ENCODE results near the gene SNX25. TPM values are rescaled to one million over a fixed set of nuclear protein-coding genes. Genes with fewer than 3 reads are reported as not detected.

The SNX25 gene
- total and polyA plus RNA-seq, 3 donors from 2014 or later, result 20.2 to 50.5 (median 45.0) TPM

- intact Hi-C loops (cut with DNase I; ENCODE audit: low total_unique reads), result no loop called here
- no peak for TF ChIP-seq CTCF (IDR thresholded peaks at IDR 0.05)
- TF ChIP-seq POLR2A (IDR thresholded peaks at IDR 0.05), result no peak
- 60 to 68% methylated on average over 6 of the region's 6 CpGs for WGBS, 2 donors
- no peaks in the 10 kb centered on the region for H3K27me3 ChIP-seq
- no peaks in the 10 kb centered on the region for H3K9me3 ChIP-seq
- H3K4me3 ChIP-seq, result no peak overlapping the region
- no peak overlapping the region for H3K27ac ChIP-seq
- no peak for DNase-seq
- no peaks in the 10 kb centered on the region for H3K36me3 ChIP-seq (ENCODE audit: low read depth, missing control alignments)
- H3K4me1 ChIP-seq, result no peaks in the 10 kb centered on the region
Measured at GRCh38 chr4:185378264-185378663, 168.9 kb downstream of the SNX25 start.

DNA sequence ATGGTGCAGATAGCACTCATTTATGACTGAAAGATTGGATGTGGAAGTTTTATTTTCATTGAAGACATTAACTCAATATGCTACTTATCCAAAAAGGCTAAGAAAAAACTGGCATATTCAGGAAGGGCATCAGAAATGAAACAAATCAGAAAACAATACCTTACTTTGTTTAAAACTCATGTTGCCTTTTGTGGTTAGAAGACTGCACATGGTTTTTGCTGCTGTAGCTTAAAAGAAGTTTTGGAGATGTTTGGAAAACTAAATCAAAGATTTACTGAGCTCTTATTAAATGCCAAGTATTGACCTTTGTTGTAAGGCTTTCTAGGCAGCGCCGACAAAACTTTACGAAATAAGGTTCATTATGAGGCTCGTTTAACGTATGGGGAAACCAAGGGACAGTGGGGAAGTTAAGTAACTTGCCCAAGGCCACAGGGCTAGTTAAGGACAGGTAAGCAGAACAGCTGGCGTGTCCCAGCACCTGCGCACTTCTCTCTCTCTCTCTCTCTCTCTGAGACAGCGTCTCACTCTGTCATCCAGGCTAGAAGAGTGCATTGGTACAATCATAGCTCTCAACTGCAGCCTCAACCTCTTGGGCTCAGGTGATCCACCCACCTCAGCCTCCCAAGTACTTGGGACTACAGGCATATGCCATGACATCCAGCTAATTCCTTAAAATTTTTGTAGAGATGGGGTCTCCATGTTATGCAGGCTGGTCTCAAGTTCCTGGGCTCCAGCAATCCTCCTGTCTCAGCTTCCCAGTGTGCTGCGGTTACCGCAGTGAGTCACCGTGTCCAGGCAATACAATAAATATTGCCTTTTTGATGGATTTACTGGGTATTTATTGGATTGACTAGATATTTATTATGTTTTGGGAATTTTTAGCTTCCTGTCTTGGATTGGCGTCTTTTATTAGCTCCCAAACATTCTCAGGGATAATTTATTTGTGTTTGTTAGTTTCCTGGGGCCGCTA, 170.2 kb downstream of the SNX25 start:
- H3K27me3 ChIP-seq, result no peaks in the 10 kb centered on the region
- intact Hi-C loops (cut with DNase I; ENCODE audit: low total_unique reads), result no loop called here
- no peaks in the 10 kb centered on the region for H3K4me1 ChIP-seq
- no peaks in the 10 kb centered on the region for H3K36me3 ChIP-seq (ENCODE audit: low read depth, missing control alignments)
- whole genome bisulfite sequencing, 2 donors, result 74 to 85% methylated on average over 13 of the region's 13 CpGs
- H3K27ac ChIP-seq, result no peak overlapping the region
- no peak for DNase-seq
- H3K4me3 ChIP-seq, result no peak overlapping the region
- no peak for TF ChIP-seq CTCF (IDR thresholded peaks at IDR 0.05)
- TF ChIP-seq POLR2A (IDR thresholded peaks at IDR 0.05), result no peak
- no peaks in the 10 kb centered on the region for H3K9me3 ChIP-seq

DNA sequence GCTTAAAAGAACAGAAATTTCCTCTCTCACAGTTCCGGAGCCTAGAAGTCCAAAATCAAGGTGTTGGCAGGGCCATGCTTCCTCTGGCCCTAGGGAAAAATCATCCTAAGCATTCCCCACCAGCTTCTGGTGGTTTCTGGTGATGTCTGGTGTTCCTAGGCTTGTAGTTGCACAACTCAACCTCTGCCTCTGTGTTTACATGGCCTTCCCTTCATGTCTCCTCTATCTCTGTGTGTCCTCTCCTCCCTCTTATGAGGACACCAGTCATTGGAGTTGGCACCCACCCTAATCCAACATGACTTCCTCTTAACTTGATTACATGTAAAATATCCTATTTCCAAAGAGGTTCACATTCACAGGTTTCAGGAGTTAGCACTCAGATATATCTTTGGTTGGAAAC, 170.9 kb downstream of the SNX25 start:
- Histone ChIP-seq H3K36me3 (ENCODE audit: low read depth, missing control alignments) (no peaks in the 10 kb centered on the region), H3K27me3 (no peaks in the 10 kb centered on the region), H3K4me3 (no peak overlapping the region), H3K4me1 (no peaks in the 10 kb centered on the region), H3K9me3 (no peaks in the 10 kb centered on the region), H3K27ac (no peak overlapping the region)
- intact Hi-C loops (cut with DNase I; ENCODE audit: low total_unique reads), result no loop called here
- TF ChIP-seq CTCF (IDR thresholded peaks at IDR 0.05) (no peak), POLR2A (IDR thresholded peaks at IDR 0.05) (no peak)
- no peak for DNase-seq
- WGBS, 2 donors, result 76 to 78% methylated on average over 1 of the region's 1 CpG

GRCh38 chr4:185381288-185382196, 172.1 kb downstream of the SNX25 start:
- DNase-seq, result no peak
- no peaks in the 10 kb centered on the region for H3K9me3 ChIP-seq
- H3K4me3 ChIP-seq, result no peak overlapping the region
- H3K27me3 ChIP-seq, result no peaks in the 10 kb centered on the region
- H3K36me3 ChIP-seq (ENCODE audit: low read depth, missing control alignments), result no peaks in the 10 kb centered on the region
- 40 to 50% methylated on average over 4 of the region's 4 CpGs for WGBS, 2 donors
- intact Hi-C loops (cut with DNase I; ENCODE audit: low total_unique reads), result no loop called here
- H3K27ac ChIP-seq, result no peak overlapping the region
- TF ChIP-seq CTCF (IDR thresholded peaks at IDR 0.05), result no peak
- no peak for TF ChIP-seq POLR2A (IDR thresholded peaks at IDR 0.05)
- no peaks in the 10 kb centered on the region for H3K4me1 ChIP-seq
